ENCODE data around the gene GNA15. TPM values are rescaled to one million over a fixed set of nuclear protein-coding genes. Genes with fewer than 3 reads are reported as not detected.

GNA15 gene
- total RNA-seq, 1 experiment from 2014 or later: 6.2 TPM

GRCh38 chr19:3113100-3114017, 22.5 kb upstream of the GNA15 start:
- ChIA-PET POLR2A (no interaction called here), CTCF (no interaction called here)
- TF ChIP-seq CTCF (IDR thresholded peaks at IDR 0.05) (no peak), POLR2AphosphoS5 (IDR thresholded peaks at IDR 0.05; ENCODE audit: low read depth, low read length) (no peak), TCF7L2 (IDR thresholded peaks at IDR 0.05; ENCODE audit: low read depth, low read length) (no peak), REST (IDR thresholded peaks at IDR 0.05; ENCODE audit: insufficient read depth in 1 of 2, low read depth in 2 of 2, low read length in 1 of 2) (no peak), SIN3A (IDR thresholded peaks at IDR 0.05; ENCODE audit: borderline replicate concordance, insufficient read depth, low read depth, low read length) (no peak)
- H3K27me3 ChIP-seq (ENCODE audit: control insufficient read depth, insufficient read depth, low read length): no peaks in the 10 kb centered on the region
- H3K4me1 ChIP-seq (ENCODE audit: control insufficient read depth, insufficient read depth, low read length): peaks cover 3% of the 10 kb centered on the region; the same call in 1 of the 2 replicates
- in situ Hi-C loops (cut with HindIII; ENCODE audit: low pct_unique_long_range_greater_than_20kb, low sequenced_read_pairs) (no loop called here), intact Hi-C loops (cut with micrococcal nuclease; ENCODE audit: unreplicated experiment) (no loop called here)
- H3K9me3 ChIP-seq (ENCODE audit: control insufficient read depth, insufficient read depth, low read depth, low read length): no peaks in the 10 kb centered on the region
- no peak for DNase-seq (ENCODE audit: low read depth, low spot score)
- ATAC-seq: no peak
- no peak overlapping the region for H3K27ac ChIP-seq (ENCODE audit: low read length)
- no peaks in the 10 kb centered on the region for H3K36me3 ChIP-seq (ENCODE audit: control insufficient read depth, insufficient read depth, low read length)
- no TSS peak for BruUV-seq (replicated peaks)
- no peak overlapping the region for H3K4me3 ChIP-seq (ENCODE audit: low read depth in 2 of 2, low read length in 2 of 2)

- ChIA-PET CTCF (no interaction called here), POLR2A (no interaction called here)
- DNase-seq (ENCODE audit: low read depth, low spot score): no peak
- TF ChIP-seq POLR2AphosphoS5 (IDR thresholded peaks at IDR 0.05; ENCODE audit: low read depth, low read length): no peak
- no peak for TF ChIP-seq SIN3A (IDR thresholded peaks at IDR 0.05; ENCODE audit: borderline replicate concordance, insufficient read depth, low read depth, low read length)
- TF ChIP-seq REST (IDR thresholded peaks at IDR 0.05; ENCODE audit: insufficient read depth in 1 of 2, low read depth in 2 of 2, low read length in 1 of 2): no peak
- TF ChIP-seq CTCF (IDR thresholded peaks at IDR 0.05): no peak
- no peak for TF ChIP-seq TCF7L2 (IDR thresholded peaks at IDR 0.05; ENCODE audit: low read depth, low read length)
- Histone ChIP-seq H3K27me3 (ENCODE audit: control insufficient read depth, insufficient read depth, low read length) (no peaks in the 10 kb centered on the region), H3K27ac (ENCODE audit: low read length) (no peak overlapping the region), H3K9me3 (ENCODE audit: control insufficient read depth, insufficient read depth, low read depth, low read length) (no peaks in the 10 kb centered on the region), H3K4me3 (ENCODE audit: low read depth in 2 of 2, low read length in 2 of 2) (no peak overlapping the region), H3K36me3 (ENCODE audit: control insufficient read depth, insufficient read depth, low read length) (no peaks in the 10 kb centered on the region), H3K4me1 (ENCODE audit: control insufficient read depth, insufficient read depth, low read length) (peaks cover 3% of the 10 kb centered on the region; the same call in 1 of the 2 replicates)
- no TSS peak for BruUV-seq (replicated peaks)
- intact Hi-C loops (cut with micrococcal nuclease; ENCODE audit: unreplicated experiment): no loop called here
- in situ Hi-C loops (cut with HindIII; ENCODE audit: low pct_unique_long_range_greater_than_20kb, low sequenced_read_pairs): no loop called here
- ATAC-seq: no peak
These were observed 21.7 kb upstream of the GNA15 start for GRCh38 chr19:3114018-3114726.
